ENCODE data around the gene ANTXR2. TPM values are rescaled to one million over a fixed set of nuclear protein-coding genes. Genes with fewer than 3 reads are reported as not detected.
A peak's percentile ranks its signal among the peaks of the same experiment; 100 is the strongest.

ANTXR2 gene
- total RNA-seq, 4 donors from 2014 or later, result 33.5 to 57.8 (median 47.3) TPM

DNA sequence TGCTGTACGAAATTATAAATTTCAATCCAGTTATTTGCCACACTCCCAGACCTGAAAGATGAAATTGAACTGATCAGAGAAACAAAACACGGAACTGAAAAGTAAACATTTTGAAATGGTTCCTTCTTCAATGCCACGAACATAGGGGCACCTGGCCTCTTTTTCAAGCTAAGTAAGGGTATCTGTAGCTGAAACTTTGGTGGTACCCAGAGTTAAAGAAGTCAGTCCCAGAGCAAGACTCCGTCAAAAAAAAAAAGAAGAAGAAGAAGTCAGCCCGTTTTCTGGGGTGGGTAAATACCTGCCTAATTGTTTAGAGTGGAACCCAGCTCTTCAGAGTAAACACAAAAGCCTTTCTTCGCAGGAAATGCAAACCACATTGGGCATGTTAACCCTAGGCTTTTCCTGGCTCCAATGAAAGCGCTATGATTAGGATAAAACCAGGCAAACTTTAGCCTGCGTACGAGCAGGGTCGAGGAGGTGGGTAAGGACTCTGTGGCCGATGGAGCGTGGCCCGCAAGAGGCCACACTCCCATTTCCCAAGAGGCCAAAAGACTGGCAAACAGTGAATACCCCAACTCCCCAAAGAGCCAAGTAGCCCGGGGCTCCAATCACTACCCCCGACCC lies 1.3 kb downstream of the ANTXR2 start:
- DNase-seq, result no peak
- peak overlapping the region; percentile 73 to 96 (median 74) for H3K4me3 ChIP-seq
- TF ChIP-seq, protein P1, sequence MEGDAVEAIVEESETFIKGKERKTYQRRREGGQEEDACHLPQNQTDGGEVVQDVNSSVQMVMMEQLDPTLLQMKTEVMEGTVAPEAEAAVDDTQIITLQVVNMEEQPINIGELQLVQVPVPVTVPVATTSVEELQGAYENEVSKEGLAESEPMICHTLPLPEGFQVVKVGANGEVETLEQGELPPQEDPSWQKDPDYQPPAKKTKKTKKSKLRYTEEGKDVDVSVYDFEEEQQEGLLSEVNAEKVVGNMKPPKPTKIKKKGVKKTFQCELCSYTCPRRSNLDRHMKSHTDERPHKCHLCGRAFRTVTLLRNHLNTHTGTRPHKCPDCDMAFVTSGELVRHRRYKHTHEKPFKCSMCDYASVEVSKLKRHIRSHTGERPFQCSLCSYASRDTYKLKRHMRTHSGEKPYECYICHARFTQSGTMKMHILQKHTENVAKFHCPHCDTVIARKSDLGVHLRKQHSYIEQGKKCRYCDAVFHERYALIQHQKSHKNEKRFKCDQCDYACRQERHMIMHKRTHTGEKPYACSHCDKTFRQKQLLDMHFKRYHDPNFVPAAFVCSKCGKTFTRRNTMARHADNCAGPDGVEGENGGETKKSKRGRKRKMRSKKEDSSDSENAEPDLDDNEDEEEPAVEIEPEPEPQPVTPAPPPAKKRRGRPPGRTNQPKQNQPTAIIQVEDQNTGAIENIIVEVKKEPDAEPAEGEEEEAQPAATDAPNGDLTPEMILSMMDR (IDR thresholded peaks at IDR 0.05), result no peak
- no peak for TF ChIP-seq POLR2A (IDR thresholded peaks at IDR 0.05)
- H3K9me3 ChIP-seq, result no peaks in the 10 kb centered on the region
- H3K27ac ChIP-seq, result peak overlapping the region; percentile 90 to 96 (median 90)
- H3K4me1 ChIP-seq, result peaks cover 0 to 21% (median 0%) of the 10 kb centered on the region in 4 donors
- H3K27me3 ChIP-seq, result no peaks in the 10 kb centered on the region
- peaks cover 0 to 19% (median 0%) of the 10 kb centered on the region in 3 donors for H3K36me3 ChIP-seq

DNA sequence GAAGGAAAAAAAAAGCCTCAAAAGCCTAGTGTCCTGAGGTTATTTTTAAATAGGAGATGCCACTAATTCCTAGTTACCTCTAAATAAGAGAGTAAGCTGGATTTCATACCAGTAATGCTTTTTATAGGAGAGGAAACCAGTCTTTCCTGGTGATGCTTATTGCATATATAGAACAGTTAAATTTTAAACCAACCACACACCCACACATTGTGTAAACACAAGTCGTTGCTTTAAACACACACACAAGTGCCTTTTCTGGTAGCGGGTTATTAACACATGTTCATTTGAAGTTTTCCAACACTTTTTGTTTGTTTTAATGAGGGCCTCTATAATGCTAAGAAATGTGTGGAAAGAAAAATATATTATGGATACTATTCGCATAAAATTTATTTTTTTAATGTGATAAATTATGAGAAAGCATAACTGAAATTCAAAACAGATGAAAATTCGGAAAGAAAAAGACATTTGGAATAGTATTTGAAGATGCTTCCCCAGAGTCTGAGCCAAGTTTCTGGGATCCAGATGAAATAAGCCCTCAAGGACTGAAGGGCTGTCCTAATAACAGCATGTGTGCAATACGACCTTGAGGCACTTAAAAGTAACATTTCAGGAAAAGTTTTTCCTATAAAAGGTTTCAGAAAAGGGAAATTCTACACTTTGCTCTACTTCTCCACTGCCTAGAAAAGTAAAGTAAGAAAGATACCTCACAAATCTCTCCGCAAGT lies 2.0 kb downstream of the ANTXR2 start:
- no peak for DNase-seq
- peaks cover 0 to 21% (median 0%) of the 10 kb centered on the region in 3 donors for H3K36me3 ChIP-seq
- no peaks in the 10 kb centered on the region for H3K9me3 ChIP-seq
- H3K27ac ChIP-seq, result peak overlapping the region; percentile 90 to 96 (median 90)
- peaks cover 0 to 17% (median 0%) of the 10 kb centered on the region in 4 donors for H3K4me1 ChIP-seq
- TF ChIP-seq POLR2A (IDR thresholded peaks at IDR 0.05), result no peak
- TF ChIP-seq, protein P1 (IDR thresholded peaks at IDR 0.05), result no peak
- no peaks in the 10 kb centered on the region for H3K27me3 ChIP-seq
- peak overlapping the region; percentile 73 to 96 (median 74) for H3K4me3 ChIP-seq

DNA sequence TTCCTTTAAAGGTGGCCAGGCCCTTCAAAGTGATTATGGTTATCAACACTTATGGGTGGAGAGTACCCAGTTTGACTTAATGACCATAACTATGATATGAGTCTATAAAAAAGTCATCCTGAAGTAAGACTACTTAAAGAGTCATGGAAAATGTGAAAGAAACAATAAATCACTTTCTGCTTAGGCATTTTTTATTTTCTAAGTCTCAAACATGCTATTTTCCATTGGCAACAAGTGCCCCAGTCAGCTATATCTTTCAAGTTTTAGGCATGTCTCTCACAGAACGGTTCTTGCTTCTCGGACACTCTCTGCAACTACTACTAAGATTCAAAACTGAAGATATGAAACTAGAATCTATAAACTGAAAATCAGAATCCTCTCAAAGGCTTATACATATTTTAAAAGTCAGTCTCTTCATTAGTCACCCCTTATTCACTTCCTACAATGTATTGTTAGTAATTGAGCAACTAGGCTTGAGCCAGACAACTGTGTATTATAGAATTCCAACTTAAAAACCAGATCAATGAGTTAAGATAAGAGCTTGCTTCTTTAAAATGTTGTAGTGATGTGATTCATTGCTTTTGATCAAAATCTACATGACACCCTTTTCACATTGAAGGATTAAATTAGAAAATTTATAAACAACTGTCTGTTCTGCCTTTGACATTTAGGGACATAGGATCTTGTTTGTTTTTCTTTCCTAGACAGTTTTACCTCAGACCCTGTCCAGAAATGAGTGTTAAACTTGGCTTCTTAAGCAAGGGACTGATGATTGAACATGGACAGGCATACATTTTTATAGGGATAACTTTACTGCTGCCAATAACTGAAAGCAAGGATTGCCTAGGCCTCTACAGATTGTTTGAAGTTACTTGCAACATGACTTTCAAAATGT lies 2.9 kb downstream of the ANTXR2 start:
- TF ChIP-seq POLR2A (IDR thresholded peaks at IDR 0.05), result no peak
- TF ChIP-seq, protein P1 (IDR thresholded peaks at IDR 0.05), result no peak
- Histone ChIP-seq H3K4me1 (peaks cover 0 to 17% (median 0%) of the 10 kb centered on the region in 4 donors), H3K27me3 (no peaks in the 10 kb centered on the region), H3K9me3 (no peaks in the 10 kb centered on the region), H3K36me3 (peaks cover 0 to 26% (median 0%) of the 10 kb centered on the region in 3 donors), H3K27ac (peak overlapping the region in 2 of 4 donors; percentile 90 to 96), H3K4me3 (peak overlapping the region in 2 of 4 donors; percentile 74 to 96)
- no peak for DNase-seq

DNA sequence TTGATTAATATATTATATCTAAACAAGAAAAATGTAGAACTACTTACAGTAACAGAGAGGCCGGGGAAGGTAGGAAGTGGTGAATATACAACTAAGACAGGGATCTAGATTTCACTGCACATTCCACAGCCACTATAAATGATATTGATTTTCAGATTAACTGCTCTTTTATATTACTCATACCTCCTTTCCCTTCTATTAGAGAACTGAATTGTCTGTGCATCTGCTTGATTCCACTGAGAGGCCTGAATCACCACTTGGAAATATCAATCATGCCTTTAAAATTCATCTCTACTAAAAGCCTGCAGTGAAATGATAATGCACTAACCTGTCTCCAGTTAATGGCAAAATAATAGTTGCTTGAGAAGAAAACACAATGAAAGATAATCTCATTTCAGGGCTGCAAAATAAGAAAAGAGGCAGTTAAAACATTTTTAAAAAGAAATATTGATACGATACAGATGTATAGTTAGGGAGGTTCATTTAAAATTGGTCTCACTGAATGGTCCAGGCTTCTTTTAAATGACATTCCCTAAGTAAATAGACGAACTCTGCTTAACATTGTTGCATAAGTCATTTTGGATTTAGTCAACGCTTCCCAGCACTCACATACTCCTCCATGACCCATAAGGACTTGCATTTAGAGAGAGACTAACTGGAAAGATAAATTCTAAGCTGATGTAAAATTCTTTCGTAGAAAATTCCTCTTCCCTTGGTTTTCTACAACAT lies 3.8 kb downstream of the ANTXR2 start:
- Histone ChIP-seq H3K36me3 (peaks cover 0 to 35% (median 0%) of the 10 kb centered on the region in 3 donors), H3K27me3 (no peaks in the 10 kb centered on the region), H3K9me3 (no peaks in the 10 kb centered on the region), H3K4me1 (peaks cover 0 to 17% (median 0%) of the 10 kb centered on the region in 4 donors), H3K27ac (peak overlapping the region in 1 of 4 donors; percentile 96), H3K4me3 (peak overlapping the region in 1 of 4 donors; percentile 3)
- DNase-seq, result no peak
- TF ChIP-seq, protein P1 (IDR thresholded peaks at IDR 0.05), result no peak
- no peak for TF ChIP-seq POLR2A (IDR thresholded peaks at IDR 0.05)

DNA sequence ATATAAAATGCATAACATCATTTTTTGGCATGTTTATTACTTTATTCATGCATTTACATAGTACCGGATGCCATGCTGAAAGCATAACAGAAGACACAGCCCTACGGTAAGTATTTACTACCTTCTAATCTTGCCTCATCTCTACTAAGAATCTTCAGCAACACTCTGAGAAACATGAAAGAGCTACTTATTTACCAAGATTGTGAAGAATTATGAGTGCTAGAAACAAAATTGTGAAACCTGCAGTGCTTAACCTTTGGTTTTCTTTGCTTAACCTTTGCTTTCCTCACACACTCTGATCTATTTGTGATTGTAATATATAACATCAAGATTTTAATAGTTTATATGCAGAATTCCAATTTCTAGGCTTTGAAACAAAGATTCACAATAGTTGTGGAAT lies 7.4 kb downstream of the ANTXR2 start:
- no peak for DNase-seq
- Histone ChIP-seq H3K9me3 (no peaks in the 10 kb centered on the region), H3K36me3 (peaks cover 0 to 59% (median 0%) of the 10 kb centered on the region in 3 donors), H3K4me3 (no peak overlapping the region), H3K27me3 (no peaks in the 10 kb centered on the region), H3K27ac (no peak overlapping the region), H3K4me1 (peaks cover 0 to 8% (median 0%) of the 10 kb centered on the region in 4 donors)
- TF ChIP-seq, protein P1 (IDR thresholded peaks at IDR 0.05), result no peak
- no peak for TF ChIP-seq POLR2A (IDR thresholded peaks at IDR 0.05)

Data from Peyer's patch (tissue), 4 donors.